H9 (cell line): ENCODE results near the gene HBS1L. TPM values are rescaled to one million over a fixed set of nuclear protein-coding genes. Genes with fewer than 3 reads are reported as not detected.

Experiments
- DNase-seq: peaks from one replicate; pipeline ENCODE4 v3.0.0-alpha.2; 2017
- H2AFZ ChIP-seq: one replicate; pipeline ENCODE4 v1.6.1; 2013; ENCODE audit warnings: mild to moderate bottlenecking, low read length, control low read depth, moderate library complexity
- H2AK5ac ChIP-seq: 2 replicates; pipeline ENCODE4 v1.6.1; 2013; ENCODE audit warnings: low read length, control low read depth, mixed read lengths; ENCODE audit not compliant: insufficient read length
- H2BK120ac ChIP-seq: one replicate; pipeline ENCODE4 v1.6.1; 2013; ENCODE audit warnings: low read depth, mild to moderate bottlenecking, low read length, control low read depth, inconsistent platforms; ENCODE audit not compliant: poor library complexity, severe bottlenecking
- H2BK12ac ChIP-seq: 2 replicates; pipeline ENCODE4 v1.6.1; 2013; ENCODE audit warnings: low read length, control low read depth, mixed read lengths, low read depth; ENCODE audit not compliant: insufficient read length
- H2BK15ac ChIP-seq: 2 replicates; pipeline ENCODE4 v1.6.1; 2013; ENCODE audit warnings: low read depth, low read length, control low read depth
- H2BK20ac ChIP-seq: one replicate; pipeline ENCODE4 v1.6.1; 2013; ENCODE audit warnings: low read depth, mild to moderate bottlenecking, low read length, control low read depth, inconsistent platforms; ENCODE audit not compliant: poor library complexity, severe bottlenecking
- H2BK5ac ChIP-seq: 2 replicates; pipeline ENCODE4 v1.6.1; 2013; ENCODE audit warnings: low read length, control low read depth, mixed read lengths; ENCODE audit not compliant: insufficient read length
- H3K14ac ChIP-seq: 2 replicates; pipeline ENCODE4 v1.6.1; 2013; ENCODE audit warnings: low read length, control low read depth; ENCODE audit not compliant: insufficient read depth
- H3K18ac ChIP-seq: 2 replicates; pipeline ENCODE4 v1.6.1; 2013; ENCODE audit warnings: low read depth, mild to moderate bottlenecking, mixed read lengths, low read length, control low read depth; ENCODE audit not compliant: insufficient read length
- H3K23ac ChIP-seq: 2 replicates; pipeline ENCODE4 v1.6.1; 2013; ENCODE audit warnings: low read length, control low read depth, mixed read lengths, low read depth; ENCODE audit not compliant: insufficient read length
- H3K23me2 ChIP-seq: 2 replicates; pipeline ENCODE4 v1.6.1; 2013; ENCODE audit warnings: low read depth, mild to moderate bottlenecking, mixed read lengths, low read length, control low read depth; ENCODE audit not compliant: insufficient read length, poor library complexity, severe bottlenecking
- H3K27ac ChIP-seq: 2 replicates; pipeline ENCODE4 v1.5.1; 2013; ENCODE audit warnings: low read length, control low read depth, mixed read lengths, low read depth; ENCODE audit not compliant: insufficient read length
- H3K27me3 ChIP-seq: 2 replicates; pipeline ENCODE4 v1.6.1; 2013; ENCODE audit warnings: low read length, control low read depth, inconsistent platforms; ENCODE audit not compliant: insufficient read depth
- H3K4ac ChIP-seq: 2 replicates; pipeline ENCODE4 v1.6.1; 2013; ENCODE audit warnings: low read depth, mild to moderate bottlenecking, control low read depth, inconsistent platforms, low read length, moderate library complexity
- H3K4me1 ChIP-seq: 2 replicates; pipeline ENCODE4 v1.6.1; 2013; ENCODE audit warnings: low read length, control low read depth, inconsistent platforms; ENCODE audit not compliant: insufficient read depth
- H3K4me2 ChIP-seq: 2 replicates; pipeline ENCODE4 v1.6.1; 2013; ENCODE audit warnings: low read length, control low read depth, mixed read lengths; ENCODE audit not compliant: insufficient read length, insufficient read depth
- H3K56ac ChIP-seq: 2 replicates; pipeline ENCODE4 v1.6.1; 2013; ENCODE audit warnings: low read depth, mild to moderate bottlenecking, mixed read lengths, low read length, control low read depth; ENCODE audit not compliant: insufficient read length
- H3K79me1 ChIP-seq: 2 replicates; pipeline ENCODE4 v1.6.1; 2013; ENCODE audit warnings: low read depth, mild to moderate bottlenecking, moderate library complexity, low read length, control low read depth, inconsistent platforms; ENCODE audit not compliant: insufficient read depth, poor library complexity, severe bottlenecking
- H3K79me2 ChIP-seq: 2 replicates; pipeline ENCODE4 v1.6.1; 2013; ENCODE audit warnings: low read length, control low read depth, inconsistent platforms; ENCODE audit not compliant: insufficient read depth
- H3K9ac ChIP-seq: 2 replicates; pipeline ENCODE4 v1.6.1; 2013; ENCODE audit warnings: low read length, control low read depth, mixed read lengths; ENCODE audit not compliant: insufficient read length; ENCODE audit errors: extremely low read depth
- H3K9me3 ChIP-seq: one replicate; pipeline ENCODE4 v1.6.1; 2013; ENCODE audit warnings: low read depth, low read length, inconsistent platforms; ENCODE audit not compliant: control insufficient read depth
- H3T11ph ChIP-seq: one replicate; pipeline ENCODE4 v1.6.1; 2013; ENCODE audit warnings: mild to moderate bottlenecking, low read length, control low read depth, inconsistent platforms
- H4K20me1 ChIP-seq: one replicate; pipeline ENCODE4 v1.6.1; 2013; ENCODE audit not compliant: control insufficient read depth, insufficient read length, insufficient read depth
- H4K5ac ChIP-seq: 2 replicates; pipeline ENCODE4 v1.6.1; 2013; ENCODE audit warnings: low read depth, mild to moderate bottlenecking, mixed read lengths, low read length, control low read depth; ENCODE audit not compliant: insufficient read length
- H4K8ac ChIP-seq: replicated peaks from 2 replicates; pipeline ENCODE4 v1.6.1; 2013; ENCODE audit warnings: low read length, control low read depth, mixed read lengths, low read depth; ENCODE audit not compliant: insufficient read length
- H4K91ac ChIP-seq: 2 replicates; pipeline ENCODE4 v1.6.1; 2013; ENCODE audit warnings: low read depth, mild to moderate bottlenecking, moderate library complexity, mixed read lengths, low read length, control low read depth; ENCODE audit not compliant: insufficient read length
- H3K27ac Mint-ChIP-seq, 3 experiments: 2 replicates in 2 of 3; 3 replicates in 1 of 3; pipeline ENCODE4 v1.8.0; 2020 to 2021; ENCODE audit warnings: mixed read lengths in 3 of 3, mild to moderate bottlenecking in 1 of 3, moderate library complexity in 1 of 3
- H3K27me3 Mint-ChIP-seq: 2 replicates; pipeline ENCODE4 v1.8.0; 2021; ENCODE audit warnings: low read depth, mild to moderate bottlenecking, moderate library complexity, mixed read lengths
- H3K36me3 Mint-ChIP-seq, 3 experiments: 2 replicates in 2 of 3; 3 replicates in 1 of 3; pipeline ENCODE4 v1.8.0; 2020 to 2021; ENCODE audit warnings: low read depth in 3 of 3, mixed read lengths in 3 of 3; ENCODE audit not compliant: insufficient read depth in 1 of 3
- H3K4me1 Mint-ChIP-seq, 2 experiments: 2 replicates each; pipeline ENCODE4 v1.8.0; 2020; ENCODE audit warnings: mixed read lengths in 2 of 2
- H3K4me3 Mint-ChIP-seq, 2 experiments: 2 replicates in 1 of 2; 3 replicates in 1 of 2; pipeline ENCODE4 v1.8.0; 2020 to 2021; ENCODE audit warnings: mild to moderate bottlenecking in 2 of 2, mixed read lengths in 2 of 2, moderate library complexity in 1 of 2
- H3K9me3 Mint-ChIP-seq, 2 experiments: 2 replicates in 1 of 2; 3 replicates in 1 of 2; pipeline ENCODE4 v1.8.0; 2020; ENCODE audit warnings: mild to moderate bottlenecking in 2 of 2, mixed read lengths in 2 of 2, moderate library complexity in 1 of 2
- CTCF ChIP-seq: fragments of 200-600 bp; sonication (generic); conservative IDR thresholded peaks from 3 replicates; pipeline ENCODE4 v1.8.0; 2021; ENCODE audit warnings: antibody characterized with exemption, mild to moderate bottlenecking
- total RNA-seq: library from RNA; stranded (reverse); gene quantifications from 2 replicates; pipeline ENCODE4 v1.2.1, GENCODE V29; 2021

The HBS1L gene
- total RNA-seq, 1 experiment from 2014 or later = 110 TPM

GRCh38 chr6:135071541-135071940 is 16.9 kb upstream of the HBS1L start:
- Histone ChIP-seq H3K79me2 (no peaks in the 10 kb centered on the region), H4K8ac (no peak overlapping the region), H3K27ac (no peak overlapping the region), H3K4me1 (no peaks in the 10 kb centered on the region), H3K79me1 (no peaks in the 10 kb centered on the region), H2BK15ac (no peak overlapping the region), H2BK12ac (no peak overlapping the region), H3K14ac (no peak overlapping the region), H3K4me2 (no peak overlapping the region), H3K18ac (no peak overlapping the region), H4K5ac (no peak overlapping the region), H3K9ac (no peak overlapping the region), H2AFZ (no peak overlapping the region), H3T11ph (no peak overlapping the region), H4K91ac (no peak overlapping the region), H3K23ac (no peak overlapping the region), H2BK120ac (no peak overlapping the region), H3K56ac (no peak overlapping the region), H3K9me3 (no peaks in the 10 kb centered on the region), H2BK20ac (no peak overlapping the region), H4K20me1 (no peaks in the 10 kb centered on the region), H3K27me3 (no peaks in the 10 kb centered on the region), H3K4ac (no peak overlapping the region), H2BK5ac (no peak overlapping the region), H3K23me2 (no peaks in the 10 kb centered on the region), H2AK5ac (no peak overlapping the region)
- no peak for DNase-seq
- Mint-ChIP-seq H3K9me3 (no peaks in the 10 kb centered on the region), H3K27me3 (no peaks in the 10 kb centered on the region), H3K36me3 (no peaks in the 10 kb centered on the region), H3K27ac (no peak overlapping the region), H3K4me1 (peaks cover 2 to 11% of the 10 kb centered on the region in 2 experiments; a peak in 2 of 4 replicates), H3K4me3 (no peak overlapping the region)
- no peak for TF ChIP-seq CTCF
